ENCODE data around the gene KIZ.

GRCh38 chr20:21103582-21104465 lies 22.1 kb upstream of the KIZ start:
- no peak for TF ChIP-seq CTCF (IDR thresholded peaks at IDR 0.05)
- no peak for TF ChIP-seq POLR2A (IDR thresholded peaks at IDR 0.05)
